OCI-LY7 (cell line): ENCODE measurements around the gene DGKE. TPM values are rescaled to one million over a fixed set of nuclear protein-coding genes. Genes with fewer than 3 reads are reported as not detected.

ENCODE experiments used
- BruUV-seq: library from RNA; stranded (reverse); fragments of 400-500 nt; replicated peaks from 2 replicates; lab custom pipeline; 2021; lab: Mats Ljungman, UMichigan
- CTCF ChIA-PET: fragments of 300-600 bp; sonication (Branson Sonifier 250); formaldehyde crosslinking; loops from one replicate; lab custom pipeline; 2022; ENCODE audit warnings: antibody characterized with exemption; ENCODE audit not compliant: unreplicated experiment; lab: Charles Lee
- POLR2A ChIA-PET: fragments of 300-600 bp; sonication (Branson Sonifier 250); formaldehyde crosslinking; loops from one replicate; lab custom pipeline; 2022; ENCODE audit warnings: antibody characterized with exemption; lab: Charles Lee
- DNase-seq: peaks from one replicate; pipeline ENCODE4 v3.0.0-alpha.2; 2015; ENCODE audit warnings: low spot score
- H2AFZ ChIP-seq: fragments of 200-600 bp; sonication (generic), shearing (Covaris generic); 2 replicates; pipeline ENCODE4 v1.6.1; 2014; ENCODE audit warnings: mild to moderate bottlenecking, antibody characterized with exemption, low read length, moderate library complexity
- H3K27ac ChIP-seq: fragments of 200-600 bp; sonication (generic); 2 replicates; pipeline ENCODE4 v1.5.1; 2014; ENCODE audit warnings: mixed run types, low read depth, mild to moderate bottlenecking, moderate library complexity, low read length, inconsistent platforms; ENCODE audit not compliant: poor library complexity, severe bottlenecking
- H3K36me3 ChIP-seq: fragments of 200-600 bp; sonication (generic); 2 replicates; pipeline ENCODE4 v1.6.1; 2014; ENCODE audit warnings: mild to moderate bottlenecking, antibody characterized with exemption, low read length, moderate library complexity, mixed read lengths; ENCODE audit not compliant: insufficient read depth
- H3K4me1 ChIP-seq: fragments of 200-600 bp; sonication (generic); 2 replicates; pipeline ENCODE4 v1.5.1; 2014; ENCODE audit warnings: mild to moderate bottlenecking, low read length; ENCODE audit not compliant: insufficient read depth, poor library complexity, severe bottlenecking
- H3K4me2 ChIP-seq: fragments of 200-600 bp; sonication (generic); 2 replicates; pipeline ENCODE4 v1.6.1; 2014; ENCODE audit warnings: mild to moderate bottlenecking, low read length
- H3K4me3 ChIP-seq: fragments of 200-600 bp; sonication (generic); 2 replicates; pipeline ENCODE4 v1.5.1; 2014; ENCODE audit warnings: mild to moderate bottlenecking, low read depth, low read length; ENCODE audit not compliant: poor library complexity, severe bottlenecking
- H3K79me2 ChIP-seq: fragments of 200-600 bp; sonication (generic); 2 replicates; pipeline ENCODE4 v1.6.1; 2016; ENCODE audit warnings: low read depth, mild to moderate bottlenecking, low read length, moderate library complexity, mixed read lengths; ENCODE audit not compliant: insufficient read depth
- H3K9me2 ChIP-seq: fragments of 200-600 bp; sonication (generic); 2 replicates; pipeline ENCODE4 v1.6.1; 2016; ENCODE audit warnings: mild to moderate bottlenecking, low read length, mixed read lengths; ENCODE audit not compliant: insufficient read depth
- H3K9me3 ChIP-seq: fragments of 200-600 bp; sonication (generic); 2 replicates; pipeline ENCODE4 v1.6.1; 2014; ENCODE audit warnings: mild to moderate bottlenecking, mixed run types, low read length, mixed read lengths
- H4K20me1 ChIP-seq: fragments of 200-600 bp; sonication (generic); 2 replicates; pipeline ENCODE4 v1.6.1; 2014; ENCODE audit warnings: mild to moderate bottlenecking, antibody characterized with exemption, low read length, moderate library complexity, mixed read lengths; ENCODE audit not compliant: insufficient read depth
- EZH2phosphoT487 ChIP-seq: fragments of 200-600 bp; sonication (generic); IDR thresholded peaks from 2 replicates; pipeline ENCODE4 v1.6.1; 2018; ENCODE audit warnings: low read depth, borderline replicate concordance, mild to moderate bottlenecking, mixed run types, antibody characterized with exemption, low read length, moderate library complexity, mixed read lengths
- intact Hi-C: fragments of 100-400 bp; cut with micrococcal nuclease; formaldehyde crosslinking; loops from one replicate; pipeline ENCODE4 v1.10.0; 2022; ENCODE audit not compliant: unreplicated experiment
- total RNA-seq, 2 experiments: library from RNA; depleted of rRNA in 1 of 2; stranded (reverse); fragments of >200 nt in 1 of 2; shearing (Covaris generic) in 1 of 2; gene quantifications; 2 replicates each; pipeline ENCODE4 v1.2.3, GENCODE V29; 2014 to 2022
- TF ChIP-seq, protein P1 (sequence below): fragments of 200-600 bp; sonication (generic); conservative IDR thresholded peaks from 2 replicates; pipeline ENCODE4 v1.5.1; 2014; ENCODE audit warnings: mild to moderate bottlenecking, antibody characterized with exemption, low read length, moderate library complexity, mixed read lengths

The DGKE gene
- total RNA-seq, 2 experiments from 2014 or later, result 8.6 to 21.4 TPM

DNA sequence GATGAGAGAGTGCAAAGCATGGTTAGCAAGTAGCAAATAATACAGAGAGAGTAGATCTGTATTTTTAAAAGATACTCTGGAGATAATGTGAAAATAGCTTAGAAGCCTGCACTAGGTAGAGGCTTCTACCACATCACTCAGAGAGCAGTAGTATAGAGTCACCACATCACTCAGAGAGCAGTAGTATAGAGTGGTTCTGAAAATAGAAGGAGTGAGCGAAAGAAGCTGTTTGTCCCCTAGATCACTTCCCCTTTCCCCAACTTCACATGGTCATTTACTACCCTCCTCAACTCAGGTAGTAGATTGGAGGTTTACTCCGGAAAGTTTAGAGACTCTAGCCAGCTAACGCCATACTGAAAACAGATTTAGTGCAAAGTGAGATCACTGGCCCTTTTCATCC lies 17.1 kb downstream of the DGKE start:
- 0 out of 2 replicates have a peak, but pooled peaks cover 4% of the 10 kb centered on the region for H3K9me2 ChIP-seq
- peaks cover 14% of the 10 kb centered on the region for H3K4me1 ChIP-seq
- no peaks in the 10 kb centered on the region for H3K79me2 ChIP-seq
- TF ChIP-seq EZH2phosphoT487, result no peak
- TF ChIP-seq, protein P1, sequence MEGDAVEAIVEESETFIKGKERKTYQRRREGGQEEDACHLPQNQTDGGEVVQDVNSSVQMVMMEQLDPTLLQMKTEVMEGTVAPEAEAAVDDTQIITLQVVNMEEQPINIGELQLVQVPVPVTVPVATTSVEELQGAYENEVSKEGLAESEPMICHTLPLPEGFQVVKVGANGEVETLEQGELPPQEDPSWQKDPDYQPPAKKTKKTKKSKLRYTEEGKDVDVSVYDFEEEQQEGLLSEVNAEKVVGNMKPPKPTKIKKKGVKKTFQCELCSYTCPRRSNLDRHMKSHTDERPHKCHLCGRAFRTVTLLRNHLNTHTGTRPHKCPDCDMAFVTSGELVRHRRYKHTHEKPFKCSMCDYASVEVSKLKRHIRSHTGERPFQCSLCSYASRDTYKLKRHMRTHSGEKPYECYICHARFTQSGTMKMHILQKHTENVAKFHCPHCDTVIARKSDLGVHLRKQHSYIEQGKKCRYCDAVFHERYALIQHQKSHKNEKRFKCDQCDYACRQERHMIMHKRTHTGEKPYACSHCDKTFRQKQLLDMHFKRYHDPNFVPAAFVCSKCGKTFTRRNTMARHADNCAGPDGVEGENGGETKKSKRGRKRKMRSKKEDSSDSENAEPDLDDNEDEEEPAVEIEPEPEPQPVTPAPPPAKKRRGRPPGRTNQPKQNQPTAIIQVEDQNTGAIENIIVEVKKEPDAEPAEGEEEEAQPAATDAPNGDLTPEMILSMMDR, result no peak
- intact Hi-C loops, result no loop called here
- no peak overlapping the region for H3K4me3 ChIP-seq
- H4K20me1 ChIP-seq, result no peaks in the 10 kb centered on the region
- POLR2A ChIA-PET, result interaction anchor here (1.8 kb wide), 1 partner anchor 13 kb away, joined by 5 read pairs; no protein-coding TSS in a partner anchor
- H3K36me3 ChIP-seq, result peaks cover 50% of the 10 kb centered on the region
- CTCF ChIA-PET, result interaction anchor here (1.2 kb wide), 1 partner anchor 14 kb away, joined by 3 read pairs; no protein-coding TSS in a partner anchor
- BruUV-seq, result no TSS peak
- H2AFZ ChIP-seq, result no peak overlapping the region
- H3K9me3 ChIP-seq, result no peaks in the 10 kb centered on the region
- DNase-seq, result no peak
- H3K27ac ChIP-seq, result no peak overlapping the region
- H3K4me2 ChIP-seq, result peak overlapping the region; percentile 26

- Histone ChIP-seq H2AFZ (no peak overlapping the region), H3K27ac (no peak overlapping the region), H3K4me1 (peaks cover 9% of the 10 kb centered on the region), H3K9me3 (no peaks in the 10 kb centered on the region), H3K4me3 (no peak overlapping the region), H4K20me1 (no peaks in the 10 kb centered on the region), H3K4me2 (no peak overlapping the region), H3K9me2 (no peaks in the 10 kb centered on the region), H3K79me2 (no peaks in the 10 kb centered on the region), H3K36me3 (peaks cover 58% of the 10 kb centered on the region)
- no peak for DNase-seq
- CTCF ChIA-PET, result no interaction called here
- BruUV-seq, result no TSS peak
- TF ChIP-seq, protein P1, result no peak
- no peak for TF ChIP-seq EZH2phosphoT487
- intact Hi-C loops, result no loop called here
- POLR2A ChIA-PET, result interaction anchor here (0.6 to 0.7 kb wide), 2 partner anchors 10 to 48 kb away, joined by 3 read pairs; no protein-coding TSS in a partner anchor
These were observed 27.9 kb downstream of the DGKE start for GRCh38 chr17:56861899-56862298.

- intact Hi-C loops, result no loop called here
- ChIA-PET POLR2A (interaction anchor here (0.5 to 1.1 kb wide), 4 partner anchors 13 to 1379 kb away, joined by 3 to 5 read pairs (median 4); no protein-coding TSS in a partner anchor), CTCF (no interaction called here)
- Histone ChIP-seq H3K9me2 (no peaks in the 10 kb centered on the region), H2AFZ (no peak overlapping the region), H4K20me1 (no peaks in the 10 kb centered on the region), H3K4me2 (no peak overlapping the region), H3K36me3 (peaks cover 45% of the 10 kb centered on the region), H3K4me1 (peaks cover 9% of the 10 kb centered on the region), H3K9me3 (no peaks in the 10 kb centered on the region), H3K27ac (no peak overlapping the region), H3K79me2 (no peaks in the 10 kb centered on the region), H3K4me3 (no peak overlapping the region)
- DNase-seq, result no peak
- no TSS peak for BruUV-seq
- TF ChIP-seq, protein P1, result no peak
- TF ChIP-seq EZH2phosphoT487, result no peak
These were observed 30.0 kb downstream of the DGKE start for GRCh38 chr17:56863974-56864373.
